HEK293 (cell line): Measurements from ENCODE around the gene SPIRE1.

ENCODE experiments used
- CTCF ChIA-PET: fragments of 350-600 bp; formaldehyde crosslinking; extraction: SDS; loops from one replicate; lab custom pipeline; 2021; ENCODE audit warnings: antibody characterized with exemption; lab: Yijun Ruan, JAX
- POLR2A ChIA-PET: fragments of 300-600 bp; formaldehyde crosslinking; extraction: SDS; loops from one replicate; lab custom pipeline; 2020; ENCODE audit warnings: antibody characterized with exemption, inconsistent platforms; lab: Yijun Ruan, JAX
- H3K27ac ChIP-seq: fragments of 200-500 bp; sonication (Bioruptor generic); 2 replicates; pipeline ENCODE4 v1.5.1; 2014; ENCODE audit warnings: low read depth, low read length, control low read depth, inconsistent platforms; ENCODE audit errors: extremely low read depth
- H3K36me3 ChIP-seq, 2 experiments: fragments of 200-500 bp in 1 of 2; sonication (Bioruptor generic) in 1 of 2; 1 replicate in 1 of 2; 2 replicates in 1 of 2; pipeline ENCODE4 v1.5.1; 2014 to 2017; ENCODE audit warnings: inconsistent platforms in 2 of 2, low read length in 2 of 2; ENCODE audit not compliant: control insufficient read depth in 2 of 2, insufficient read depth in 1 of 2
- H3K4me1 ChIP-seq: fragments of 200-500 bp; sonication (Bioruptor generic); 2 replicates; pipeline ENCODE4 v1.5.1; 2014; ENCODE audit warnings: mild to moderate bottlenecking, low read length, inconsistent platforms; ENCODE audit not compliant: control insufficient read depth, insufficient read depth
- H3K4me3 ChIP-seq: 2 replicates; pipeline ENCODE4 v1.5.1; 2011; ENCODE audit warnings: low read depth, mild to moderate bottlenecking, control low read depth, low read length, moderate library complexity
- H3K9me3 ChIP-seq: fragments of 200-500 bp; sonication (Bioruptor generic); 2 replicates; pipeline ENCODE4 v1.5.1; 2014; ENCODE audit warnings: low read depth, low read length, inconsistent platforms; ENCODE audit not compliant: control insufficient read depth, insufficient read depth
- CTCF ChIP-seq: fragments of 450-650 bp; formaldehyde crosslinking; IDR thresholded peaks from 2 replicates; pipeline ENCODE4 v1.5.1; 2016; ENCODE audit warnings: missing biosample characterization, missing genetic modification characterization
- KLF7 ChIP-seq: fragments of 450-650 bp; formaldehyde crosslinking; IDR thresholded peaks from 2 replicates; pipeline ENCODE4 v1.5.1; 2016; ENCODE audit warnings: missing biosample characterization, missing genetic modification characterization, borderline replicate concordance
- RBAK ChIP-seq: fragments of 450-650 bp; formaldehyde crosslinking; IDR thresholded peaks from 2 replicates; pipeline ENCODE4 v1.5.1; 2016; ENCODE audit warnings: missing biosample characterization, missing genetic modification characterization
- SCRT1 ChIP-seq: fragments of 450-650 bp; formaldehyde crosslinking; IDR thresholded peaks from 2 replicates; pipeline ENCODE4 v1.5.1; 2016; ENCODE audit warnings: missing biosample characterization, missing genetic modification characterization, borderline replicate concordance
- WT1 ChIP-seq: fragments of 450-650 bp; formaldehyde crosslinking; IDR thresholded peaks from 2 replicates; pipeline ENCODE4 v1.5.1; 2016; ENCODE audit warnings: missing biosample characterization, missing genetic modification characterization
- ZBTB1 ChIP-seq: fragments of 450-650 bp; formaldehyde crosslinking; IDR thresholded peaks from 2 replicates; pipeline ENCODE4 v1.5.1; 2016; ENCODE audit warnings: missing biosample characterization, missing genetic modification characterization
- ZNF112 ChIP-seq: fragments of 450-650 bp; formaldehyde crosslinking; IDR thresholded peaks from 2 replicates; pipeline ENCODE4 v1.5.0; 2017; ENCODE audit warnings: missing biosample characterization, missing genetic modification characterization
- ZNF138 ChIP-seq: fragments of 450-650 bp; formaldehyde crosslinking; IDR thresholded peaks from 2 replicates; pipeline ENCODE4 v1.5.1; 2016; ENCODE audit warnings: missing biosample characterization, missing genetic modification characterization, borderline replicate concordance
- ZNF169 ChIP-seq: fragments of 450-650 bp; formaldehyde crosslinking; IDR thresholded peaks from 2 replicates; pipeline ENCODE4 v1.5.1; 2016; ENCODE audit warnings: missing biosample characterization, missing genetic modification characterization
- ZNF175 ChIP-seq: fragments of 450-650 bp; formaldehyde crosslinking; IDR thresholded peaks from 2 replicates; pipeline ENCODE4 v1.5.1; 2016; ENCODE audit warnings: missing biosample characterization, missing genetic modification characterization
- ZNF214 ChIP-seq: fragments of 450-650 bp; formaldehyde crosslinking; IDR thresholded peaks from 2 replicates; pipeline ENCODE4 v1.5.1; 2017; ENCODE audit warnings: missing biosample characterization, mild to moderate bottlenecking, missing genetic modification characterization, borderline replicate concordance
- ZNF510 ChIP-seq: fragments of 450-650 bp; formaldehyde crosslinking; IDR thresholded peaks from 2 replicates; pipeline ENCODE4 v1.5.1; 2018; ENCODE audit warnings: mild to moderate bottlenecking, missing genetic modification characterization, missing biosample characterization; ENCODE audit not compliant: insufficient replicate concordance
- ZNF529 ChIP-seq: fragments of 450-650 bp; formaldehyde crosslinking; IDR thresholded peaks from 2 replicates; pipeline ENCODE4 v1.5.1; 2017; ENCODE audit warnings: missing genetic modification characterization, missing biosample characterization; ENCODE audit not compliant: insufficient replicate concordance
- ZNF544 ChIP-seq: fragments of 450-650 bp; formaldehyde crosslinking; IDR thresholded peaks from 2 replicates; pipeline ENCODE4 v1.5.0; 2017; ENCODE audit warnings: missing biosample characterization, missing genetic modification characterization
- ZNF558 ChIP-seq: fragments of 450-650 bp; formaldehyde crosslinking; IDR thresholded peaks from 2 replicates; pipeline ENCODE4 v1.5.1; 2016; ENCODE audit warnings: missing biosample characterization, missing genetic modification characterization
- ZNF596 ChIP-seq: fragments of 450-650 bp; IDR thresholded peaks from 2 replicates; pipeline ENCODE4 v1.5.0; 2018; ENCODE audit warnings: missing biosample characterization, mild to moderate bottlenecking, missing genetic modification characterization, moderate library complexity
- ZNF610 ChIP-seq: fragments of 450-650 bp; formaldehyde crosslinking; IDR thresholded peaks from 2 replicates; pipeline ENCODE4 v1.5.1; 2016; ENCODE audit warnings: missing biosample characterization, missing genetic modification characterization, borderline replicate concordance
- ZNF624 ChIP-seq: fragments of 450-650 bp; formaldehyde crosslinking; IDR thresholded peaks from 2 replicates; pipeline ENCODE4 v1.5.1; 2017; ENCODE audit warnings: missing biosample characterization, missing genetic modification characterization
- ZNF626 ChIP-seq: fragments of 450-650 bp; sonication (Bioruptor Pico); formaldehyde crosslinking; IDR thresholded peaks from 2 replicates; pipeline ENCODE4 v1.5.1; 2018; ENCODE audit warnings: missing biosample characterization, missing genetic modification characterization, inconsistent platforms
- ZNF792 ChIP-seq: fragments of 450-650 bp; formaldehyde crosslinking; IDR thresholded peaks from 2 replicates; pipeline ENCODE4 v1.5.1; 2016; ENCODE audit warnings: missing biosample characterization, missing genetic modification characterization
- ZSCAN30 ChIP-seq: fragments of 450-650 bp; IDR thresholded peaks from 2 replicates; pipeline ENCODE4 v1.5.1; 2018; ENCODE audit warnings: missing biosample characterization, mild to moderate bottlenecking, missing genetic modification characterization, moderate library complexity
- TF ChIP-seq, protein P1 (sequence below): fragments of 450-650 bp; formaldehyde crosslinking; IDR thresholded peaks from 2 replicates; pipeline ENCODE4 v1.5.1; 2016; ENCODE audit warnings: missing biosample characterization, missing genetic modification characterization

Gene SPIRE1

DNA sequence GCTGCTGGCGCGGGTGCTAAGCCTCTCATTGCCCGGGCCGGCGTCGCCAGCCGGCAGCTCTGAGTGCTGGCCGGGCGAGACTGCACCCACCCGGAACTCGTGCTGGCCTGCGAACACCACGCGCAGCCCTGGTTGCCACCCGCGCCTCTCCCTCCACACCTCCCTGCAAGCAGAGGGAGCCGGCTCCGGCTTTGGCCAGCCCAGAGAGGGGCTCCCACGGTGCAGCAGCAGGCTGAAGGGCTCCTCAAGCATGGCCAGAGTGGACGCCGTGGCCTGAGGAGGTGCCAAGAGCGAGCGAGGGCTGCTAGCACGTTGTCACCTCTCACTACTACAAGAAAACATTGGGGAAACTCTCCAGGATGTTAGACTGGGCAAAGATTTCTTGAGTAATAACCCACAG lies 98.6 kb downstream of the SPIRE1 start:
- Histone ChIP-seq H3K4me1 (no peaks in the 10 kb centered on the region), H3K36me3 (no peaks in the 10 kb centered on the region), H3K9me3 (no peaks in the 10 kb centered on the region), H3K27ac (no peak overlapping the region)
- ChIA-PET POLR2A (no interaction called here), CTCF (no interaction called here)
- TF ChIP-seq ZNF558 (tag by site-specific recombination) (no peak), ZNF610 (no peak), ZNF112 (tag by site-specific recombination) (0 out of 2 replicates have a peak, but pooled peaks have one; percentile 23), ZNF544 (tag by site-specific recombination) (no peak), ZNF138 (tag by site-specific recombination) (no peak), RBAK (0 out of 2 replicates have a peak, but pooled peaks have one; percentile 55), ZNF792 (no peak), ZNF596 (tag by site-specific recombination) (no peak), ZNF175 (tag by site-specific recombination) (no peak), ZNF169 (tag by site-specific recombination) (peak; percentile 66; the same call in 1 of the 2 replicates), ZNF214 (tag by site-specific recombination) (no peak), ZBTB1 (tag by site-specific recombination) (no peak), ZNF510 (tag by site-specific recombination) (no peak), ZNF626 (tag by site-specific recombination) (peak; percentile 78; the same call in 1 of the 2 replicates), KLF7 (no peak), ZNF529 (tag by site-specific recombination) (peak; percentile 26), CTCF (tag by site-specific recombination) (no peak), ZSCAN30 (tag by site-specific recombination) (no peak), ZNF624 (tag by site-specific recombination) (no peak)
- TF ChIP-seq, protein P1, sequence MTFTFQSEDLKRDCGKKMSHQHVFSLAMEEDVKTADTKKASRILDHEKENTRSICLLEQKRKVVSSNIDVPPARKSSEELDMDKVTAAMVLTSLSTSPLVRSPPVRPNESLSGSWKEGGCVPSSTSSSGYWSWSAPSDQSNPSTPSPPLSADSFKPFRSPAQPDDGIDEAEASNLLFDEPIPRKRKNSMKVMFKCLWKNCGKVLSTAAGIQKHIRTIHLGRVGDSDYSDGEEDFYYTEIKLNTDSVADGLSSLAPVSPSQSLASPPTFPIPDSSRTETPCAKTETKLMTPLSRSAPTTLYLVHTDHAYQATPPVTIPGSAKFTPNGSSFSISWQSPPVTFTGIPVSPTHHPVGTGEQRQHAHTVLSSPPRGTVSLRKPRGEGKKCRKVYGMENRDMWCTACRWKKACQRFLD (tag by site-specific recombination), result no peak
- TF ChIP-seq, all 188 proteins: peak for 5
- H3K4me3 ChIP-seq, result no peak overlapping the region

DNA sequence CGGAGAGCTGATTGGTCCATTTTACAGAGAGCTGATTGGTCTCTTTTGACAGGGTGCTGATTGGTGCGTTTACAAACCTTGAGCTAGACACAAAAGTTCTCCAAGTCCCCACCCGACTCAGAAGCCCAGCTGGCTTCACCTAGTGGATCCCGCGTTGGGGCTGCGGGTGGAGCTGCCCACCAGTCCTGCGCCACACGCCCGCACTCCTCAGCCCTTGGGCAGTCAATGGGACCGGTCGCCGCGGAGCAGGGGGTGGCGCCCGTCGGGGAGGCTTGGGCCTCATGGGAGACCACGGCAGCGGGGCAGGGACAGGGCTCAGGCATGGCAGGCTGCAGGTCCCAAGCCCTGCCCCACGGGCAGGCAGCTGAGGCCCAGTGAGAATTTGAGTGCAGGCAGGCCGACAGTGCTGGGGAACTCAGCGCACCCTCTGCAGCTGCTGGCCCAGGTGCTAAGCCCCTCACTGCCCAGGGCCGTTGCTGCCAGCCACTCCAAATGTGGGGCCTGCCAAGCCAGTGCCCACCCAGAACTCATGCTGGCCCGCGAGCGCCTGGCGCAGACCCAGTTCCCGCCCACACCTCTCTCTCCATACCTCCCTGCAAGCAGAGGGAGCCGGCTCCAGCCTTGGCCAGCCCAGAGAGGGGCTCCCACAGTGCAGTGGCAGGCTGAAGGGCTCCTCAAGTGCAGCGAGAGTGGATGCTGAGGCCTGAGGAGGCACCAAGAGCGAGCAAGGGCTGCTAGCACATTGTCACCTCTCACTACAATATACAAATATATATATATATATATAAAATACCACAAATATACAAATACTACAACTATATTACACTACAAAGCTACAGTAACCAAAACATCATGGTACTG lies 100.7 kb downstream of the SPIRE1 start:
- ChIA-PET POLR2A (no interaction called here), CTCF (interaction anchor here (1.1 kb wide), 1 partner anchor 18 kb away, joined by 3 read pairs; no protein-coding TSS in a partner anchor)
- H3K4me1 ChIP-seq, result no peaks in the 10 kb centered on the region
- no peaks in the 10 kb centered on the region for H3K36me3 ChIP-seq
- no peak for TF ChIP-seq WT1 (tag by site-specific recombination)
- TF ChIP-seq RBAK, result peak; percentile 28; the same call in 1 of the 2 replicates
- TF ChIP-seq SCRT1 (tag by site-specific recombination), result no peak
- H3K27ac ChIP-seq, result no peak overlapping the region
- H3K4me3 ChIP-seq, result no peak overlapping the region
- H3K9me3 ChIP-seq, result no peaks in the 10 kb centered on the region
